ENCODE results near the gene PNPLA5.
"Not testable (repeated sequence)": the region's sequence is repeated elsewhere in the genome, so short reads cannot be mapped to it uniquely, and the experiment has no call there.

PNPLA5 gene

GRCh38 chr22:43879901-43880540 lies 11.8 kb downstream of the PNPLA5 start:
- DNase-seq = no peak

- no peak for DNase-seq
These were observed 12.8 kb downstream of the PNPLA5 start for GRCh38 chr22:43878831-43879550.

GRCh38 chr22:43878079-43878795 lies 13.6 kb downstream of the PNPLA5 start:
- no peak for DNase-seq

- no peak for DNase-seq
These were observed 14.8 kb downstream of the PNPLA5 start for GRCh38 chr22:43876866-43877509.

- DNase-seq = no peak
These were observed 22.0 kb downstream of the PNPLA5 start for GRCh38 chr22:43869799-43870198.

- not testable (repeated sequence) for DNase-seq
These were observed 22.8 kb downstream of the PNPLA5 start for GRCh38 chr22:43869001-43869400.

GRCh38 chr22:43867839-43868635 lies 23.8 kb downstream of the PNPLA5 start:
- DNase-seq = peak; percentile 29

GRCh38 chr22:43862882-43863202 lies 29.0 kb downstream of the PNPLA5 start:
- no peak for DNase-seq

- DNase-seq = peak; percentile 14
These were observed 29.5 kb downstream of the PNPLA5 start, which contains the start of gene SULT4A1 for GRCh38 chr22:43862074-43862881. Gene SULT4A1 (minus strand): TSS chr22:43862513. CDS start chr22:43862382, 131 bp downstream.

- no peak for DNase-seq
These were observed 30.3 kb downstream of the PNPLA5 start for GRCh38 chr22:43861529-43861928.

- no peak for DNase-seq
These were observed 31.0 kb downstream of the PNPLA5 start for GRCh38 chr22:43860831-43861230.

GRCh38 chr22:43860126-43860525 lies 31.7 kb downstream of the PNPLA5 start:
- DNase-seq = no peak

GRCh38 chr22:43859621-43860020 lies 32.2 kb downstream of the PNPLA5 start:
- no peak for DNase-seq

GRCh38 chr22:43859176-43859575 lies 32.6 kb downstream of the PNPLA5 start:
- DNase-seq = no peak

- DNase-seq = no peak
These were observed 33.5 kb downstream of the PNPLA5 start for GRCh38 chr22:43858156-43858895.

GRCh38 chr22:43857367-43857766 lies 34.4 kb downstream of the PNPLA5 start:
- no peak for DNase-seq

GRCh38 chr22:43855431-43855830 lies 36.4 kb downstream of the PNPLA5 start:
- DNase-seq = no peak

GRCh38 chr22:43854786-43855271 lies 37.0 kb downstream of the PNPLA5 start:
- no peak for DNase-seq

GRCh38 chr22:43854121-43854785 lies 37.6 kb downstream of the PNPLA5 start:
- DNase-seq = no peak

GRCh38 chr22:43853328-43853931 lies 38.4 kb downstream of the PNPLA5 start:
- no peak for DNase-seq

All from stimulated activated CD4-positive, alpha-beta T cell treated with anti-CD3 and anti-CD28 coated beads, Interleukin-15, amount 100 ng/mL, for 24 hours (primary cell).